Breast epithelium (tissue), 3 donors: ENCODE results near the gene NDUFAF7.

ENCODE experiments used
- CTCF ChIP-seq, 3 donors: fragments of 450-650 bp; IDR thresholded peaks; one replicate each; pipeline ENCODE4 v1.5.1; 2016 to 2017; ENCODE audit warnings: antibody characterized with exemption in 3 of 3, mild to moderate bottlenecking in 3 of 3, moderate library complexity in 3 of 3
- POLR2A ChIP-seq: fragments of 450-650 bp; IDR thresholded peaks from one replicate; pipeline ENCODE4 v1.6.1; 2016; ENCODE audit warnings: antibody characterized with exemption, mild to moderate bottlenecking, moderate library complexity
- POLR2AphosphoS5 ChIP-seq, 3 donors: sonication (generic); formaldehyde crosslinking; IDR thresholded peaks; one replicate each; pipeline ENCODE4 v1.6.1; 2017; ENCODE audit warnings: antibody characterized with exemption in 3 of 3

- TF ChIP-seq CTCF (IDR thresholded peaks at IDR 0.05) (no peak), POLR2A (no peak), POLR2AphosphoS5 (IDR thresholded peaks at IDR 0.05) (no peak)
These were observed 12.6 kb downstream of the NDUFAF7 start for GRCh38 chr2:37244017-37244416.
